ENCODE results near the gene ADPRM. TPM values are rescaled to one million over a fixed set of nuclear protein-coding genes. Genes with fewer than 3 reads are reported as not detected.

The ADPRM gene
- total RNA-seq (2022; extraction: Qiagen RNA extraction; ENCODE audit: low read depth), result 7.0 to 10.3 TPM (median 8.5 TPM) in 5 replicates

GRCh38 chr17:10697092-10698081, at the start of gene ADPRM, which contains the start of gene SCO1:
TSS of gene ADPRM (plus strand) at chr17:10697594. CDS start at chr17:10704927, 7,333 bp downstream.
TSS of gene SCO1 (minus strand) at chr17:10697533. CDS start at chr17:10697507, 26 bp downstream.

GRCh38 chr17:10657148-10657547, 40.2 kb upstream of the ADPRM start, which contains the start of gene MYH3:
TSS of gene MYH3 (minus strand) at chr17:10657309. CDS start at chr17:10655064, 2,245 bp downstream.

GRCh38 chr17:10729334-10730193, 32.2 kb downstream of the ADPRM start, which contains the start of gene TMEM220:
TSS of gene TMEM220 (minus strand) at chr17:10730023. CDS start at chr17:10729851, 172 bp downstream.

Other genes with a start within 250 kb of the ADPRM start
- not detected in 5 replicates for gene MYH4, start 228.0 kb upstream of the ADPRM start, total RNA-seq (2022; extraction: Qiagen RNA extraction; ENCODE audit: low read depth)
- not detected in 5 replicates for gene MYH1, start 179.1 kb upstream of the ADPRM start, total RNA-seq (2022; extraction: Qiagen RNA extraction; ENCODE audit: low read depth)
- gene MYH2, start 147.9 kb upstream of the ADPRM start, total RNA-seq (2022; extraction: Qiagen RNA extraction; ENCODE audit: low read depth), result not detected in 5 replicates
- 0.67 to 1.3 TPM (median 1.0 TPM) in 5 replicates for gene MYH3, start 40.3 kb upstream of the ADPRM start, total RNA-seq (2022; extraction: Qiagen RNA extraction; ENCODE audit: low read depth)
- 47.9 to 65.1 TPM (median 62.8 TPM) in 5 replicates for gene SCO1, start 61 bp upstream of the ADPRM start, total RNA-seq (2022; extraction: Qiagen RNA extraction; ENCODE audit: low read depth)
- gene TMEM220, start 32.4 kb downstream of the ADPRM start, total RNA-seq (2022; extraction: Qiagen RNA extraction; ENCODE audit: low read depth), result 1.6 to 3.6 TPM (median 3.0 TPM) in 5 replicates
- not detected in 5 replicates for gene TMEM238L, start 106.5 kb downstream of the ADPRM start, total RNA-seq (2022; extraction: Qiagen RNA extraction; ENCODE audit: low read depth)
- gene PIRT, start 140.5 kb downstream of the ADPRM start, total RNA-seq (2022; extraction: Qiagen RNA extraction; ENCODE audit: low read depth), result not detected in 5 replicates

Measured in A549 treated with DMSO at 1 μM for 4 hours (cell line).